Activated effector memory CD4-positive, alpha-beta T cell treated with anti-CD3 and anti-CD28 coated beads, Interleukin-2, amount 50 U/mL, for 16 hours (primary cell): ENCODE data around the gene STMP1.

Experiments
- DNase-seq: peaks from one replicate; pipeline ENCODE4 v3.0.0-alpha.2; 2020

STMP1 gene

DNA sequence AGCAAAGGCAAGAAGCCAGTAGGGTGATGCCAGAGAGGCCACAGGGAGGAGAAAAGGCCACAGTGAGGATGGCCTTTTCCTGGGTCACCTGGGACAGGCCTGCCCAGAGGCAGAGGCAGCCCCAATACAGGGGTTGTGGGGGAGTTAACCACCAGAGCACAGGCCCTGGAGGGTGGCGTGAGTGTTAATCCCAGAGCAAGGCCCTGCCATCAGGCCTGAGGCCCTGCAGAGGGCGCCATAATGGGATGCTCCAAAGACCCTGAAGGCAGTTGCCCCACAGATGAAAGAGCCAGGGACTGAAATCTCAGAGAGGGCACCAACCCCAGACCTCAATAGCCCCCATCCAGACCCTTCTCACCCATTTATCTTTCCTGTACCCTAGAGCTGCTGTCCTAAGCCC, 41.8 kb downstream of the STMP1 start:
- no peak for DNase-seq

DNA sequence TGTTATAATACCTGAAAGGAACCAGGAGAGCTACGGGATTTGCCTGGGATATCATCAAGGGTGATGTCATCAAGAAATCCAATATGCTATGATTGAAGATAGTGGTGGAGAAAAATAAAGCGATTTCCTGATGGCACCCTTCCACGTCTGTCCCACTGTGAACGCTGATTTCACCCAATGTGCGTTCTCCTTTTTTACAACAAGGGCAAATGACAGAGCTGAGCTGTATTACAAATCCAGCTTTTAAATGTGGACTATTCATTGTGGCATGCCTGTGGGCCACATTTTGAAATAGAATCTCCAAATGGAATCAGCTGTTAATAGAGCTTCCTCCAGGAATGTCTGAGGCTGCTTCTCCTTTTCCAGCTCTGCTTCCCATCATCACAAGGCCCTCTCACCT, 42.4 kb downstream of the STMP1 start:
- DNase-seq, result no peak

GRCh38 chr7:135706038-135706742, 43.9 kb downstream of the STMP1 start:
- no peak for DNase-seq

DNA sequence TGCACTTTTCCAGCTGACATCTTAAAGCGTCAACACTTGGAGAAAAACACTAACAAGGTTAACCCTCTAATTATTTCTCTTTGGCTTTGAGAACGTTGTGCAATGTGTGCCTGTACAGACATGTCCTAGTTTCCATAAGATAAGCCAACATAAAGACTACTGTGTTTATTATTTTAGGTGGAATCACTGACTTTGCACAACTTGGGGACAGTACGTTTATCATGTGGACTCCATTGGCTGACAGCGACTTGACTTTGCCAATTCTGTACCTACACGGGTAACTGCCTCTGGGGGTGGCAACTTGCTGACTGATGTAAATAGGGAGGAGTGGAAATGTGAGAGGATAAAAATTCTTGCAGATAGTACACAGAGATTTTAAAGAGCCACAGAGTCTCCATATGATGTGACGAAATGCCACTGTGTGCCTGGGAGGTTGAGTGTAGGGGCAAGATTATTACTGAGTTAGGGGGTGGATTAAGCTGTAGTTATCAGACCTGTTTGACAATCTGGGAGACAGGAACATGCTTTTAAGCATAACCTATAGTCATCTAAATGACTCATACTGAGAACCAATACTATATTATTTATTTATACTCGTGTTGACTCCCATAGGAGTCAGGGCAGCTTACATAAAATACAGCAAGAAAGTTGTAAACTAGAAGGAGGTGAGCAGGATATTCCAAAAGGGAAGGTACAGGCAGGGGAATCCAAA, 44.7 kb downstream of the STMP1 start:
- DNase-seq, result no peak

- no peak for DNase-seq
These were observed 45.3 kb downstream of the STMP1 start for GRCh38 chr7:135707570-135707966.

DNA sequence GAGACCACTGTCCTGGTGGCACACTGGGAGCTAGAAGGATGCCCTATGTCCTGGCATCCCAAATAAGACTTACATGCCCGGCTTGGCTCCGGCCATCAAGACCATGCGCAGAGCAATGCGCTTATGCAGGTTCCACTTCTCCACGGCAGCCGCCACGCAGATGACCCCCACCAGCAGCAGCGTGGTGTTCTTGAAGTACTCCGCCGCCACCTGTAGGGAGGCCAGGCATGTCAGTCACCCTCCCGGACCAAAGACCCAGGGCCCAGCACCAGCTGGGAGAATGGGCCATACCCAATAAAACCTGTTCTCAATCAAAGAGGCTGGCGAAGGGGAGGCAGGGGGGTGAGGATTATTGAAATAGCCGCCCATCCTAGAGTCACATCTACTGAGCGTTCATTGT, 45.7 kb downstream of the STMP1 start:
- DNase-seq, result no peak

GRCh38 chr7:135709508-135709907, 47.2 kb downstream of the STMP1 start:
- DNase-seq, result no peak

DNA sequence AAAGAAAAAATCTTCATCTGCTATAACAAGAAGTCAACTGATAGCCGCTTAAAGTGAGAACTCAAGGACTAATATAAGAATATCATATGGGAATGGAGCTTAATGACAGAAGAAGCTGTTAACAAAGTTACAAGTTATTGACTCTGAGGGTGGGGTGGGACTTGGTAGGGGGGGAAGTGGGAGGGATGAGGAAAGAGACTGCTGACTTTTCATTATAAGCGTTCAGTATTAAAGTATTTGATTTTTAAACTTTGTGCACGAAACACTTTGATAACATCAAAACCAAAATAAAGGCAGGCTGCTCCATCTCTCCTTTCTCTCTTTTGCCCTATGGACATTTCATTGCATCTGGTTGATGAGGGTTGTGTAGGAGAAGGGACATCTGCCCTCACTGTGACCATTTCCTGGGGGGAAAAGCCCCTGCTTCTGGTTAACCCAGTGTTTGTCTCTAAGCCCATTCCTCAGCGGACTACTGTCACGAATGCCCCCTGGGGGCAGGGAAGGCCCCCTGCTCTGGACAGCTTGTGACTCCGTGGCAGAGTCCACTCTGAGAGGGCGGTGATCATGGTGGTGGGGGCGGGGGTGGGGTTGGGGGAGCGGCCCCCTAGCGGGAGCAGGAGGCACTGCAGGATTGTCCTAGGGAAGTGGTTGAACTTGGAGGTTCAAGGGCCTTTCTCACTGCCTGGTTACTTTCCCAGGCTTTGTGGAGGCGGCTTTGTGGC, 48.3 kb downstream of the STMP1 start:
- no peak for DNase-seq

- no peak for DNase-seq
These were observed 48.8 kb downstream of the STMP1 start for GRCh38 chr7:135711139-135711469.

- DNase-seq, result no peak
These were observed 50.0 kb downstream of the STMP1 start for GRCh38 chr7:135712182-135712782.

GRCh38 chr7:135712796-135713195, 50.5 kb downstream of the STMP1 start:
- no peak for DNase-seq

- DNase-seq, result no peak
These were observed 51.6 kb downstream of the STMP1 start for GRCh38 chr7:135713836-135714470.

GRCh38 chr7:135714534-135715009, 52.3 kb downstream of the STMP1 start:
- DNase-seq, result no peak

GRCh38 chr7:135715055-135715522, 52.8 kb downstream of the STMP1 start:
- no peak for DNase-seq

GRCh38 chr7:135715673-135716072, 53.4 kb downstream of the STMP1 start:
- no peak for DNase-seq

GRCh38 chr7:135716677-135717238, 54.4 kb downstream of the STMP1 start:
- no peak for DNase-seq

- DNase-seq, result no peak
These were observed 55.4 kb downstream of the STMP1 start for GRCh38 chr7:135717693-135718092.

- no peak for DNase-seq
These were observed 55.9 kb downstream of the STMP1 start for GRCh38 chr7:135718219-135718618.

DNA sequence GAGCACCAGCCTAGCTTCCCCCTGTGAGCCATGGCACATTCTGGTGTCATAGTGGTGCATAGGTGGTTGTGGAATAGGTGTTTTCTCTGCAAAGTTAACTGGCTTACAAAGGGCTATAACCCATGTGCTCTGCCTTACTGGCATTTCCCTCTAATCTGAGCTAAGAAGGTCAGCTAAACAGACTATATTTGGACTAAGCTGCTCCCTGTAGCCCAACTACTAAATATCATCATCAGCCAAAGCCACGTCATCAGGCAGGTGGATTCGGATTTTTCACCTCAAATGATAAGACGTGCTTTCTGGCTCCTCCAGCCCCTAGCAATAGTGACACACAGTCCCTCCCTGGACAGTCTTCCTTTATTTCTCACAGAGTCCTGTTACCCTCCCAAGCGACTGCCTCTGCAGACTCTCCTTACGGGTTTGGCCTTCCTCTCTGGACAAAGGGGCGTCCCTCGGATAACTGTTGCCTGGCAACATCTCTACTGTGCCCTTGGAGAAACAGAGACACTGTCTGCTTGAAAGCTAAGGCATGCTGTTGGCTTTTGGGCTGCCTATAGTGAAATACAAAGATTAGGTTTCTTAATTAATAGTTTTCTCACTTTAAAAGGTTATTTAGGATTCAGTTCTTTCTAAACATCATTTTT, 56.6 kb downstream of the STMP1 start:
- no peak for DNase-seq

DNA sequence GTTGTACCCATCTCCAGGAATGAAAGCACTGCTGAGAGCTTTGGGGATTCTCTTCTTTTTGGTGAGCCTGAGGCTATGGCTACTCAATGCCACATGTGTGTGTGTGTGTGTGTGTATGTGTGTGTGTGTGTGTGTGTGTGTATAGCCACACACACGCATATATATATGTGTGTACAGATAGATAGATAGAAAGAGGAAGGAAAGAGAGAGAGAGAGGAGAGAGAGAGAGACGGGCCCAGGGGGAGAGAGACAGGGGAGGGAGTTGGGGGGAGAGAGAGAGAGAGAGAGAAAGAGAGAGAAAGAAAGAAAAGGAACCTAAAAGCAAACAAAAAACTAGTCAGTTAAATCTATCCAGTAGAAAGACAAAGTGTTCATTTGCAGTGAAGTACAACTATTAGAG, 57.4 kb downstream of the STMP1 start:
- no peak for DNase-seq

DNA sequence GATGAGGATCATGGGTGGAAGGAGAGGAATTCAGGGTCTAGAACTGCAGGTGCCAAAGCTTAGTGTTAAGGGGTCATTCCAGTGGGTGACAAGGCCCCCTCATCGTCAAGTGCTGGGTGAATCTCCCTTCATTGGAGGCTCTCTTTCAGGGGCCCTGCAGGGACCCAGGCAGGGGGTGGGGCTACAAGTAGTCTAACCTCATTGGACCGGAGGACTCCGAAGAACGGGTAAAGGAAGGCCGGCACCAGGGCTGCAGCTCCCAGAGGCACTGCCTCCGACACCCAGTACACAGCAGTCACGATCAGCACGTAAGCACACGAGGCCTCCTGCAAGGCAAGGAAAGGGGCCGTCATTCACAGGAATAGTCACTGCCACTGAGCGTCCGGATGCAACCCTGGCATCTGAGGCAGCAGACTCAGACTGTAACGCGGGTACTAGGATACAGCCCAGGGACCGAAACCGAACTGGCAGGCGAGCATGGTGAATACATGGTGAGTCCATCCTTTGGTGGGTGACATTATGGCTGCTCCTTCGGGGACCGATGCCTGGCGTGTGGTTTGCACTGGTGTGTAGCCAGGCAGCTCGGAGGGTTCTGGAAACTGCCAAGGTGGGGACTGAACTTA, 59.0 kb downstream of the STMP1 start:
- DNase-seq, result no peak

DNA sequence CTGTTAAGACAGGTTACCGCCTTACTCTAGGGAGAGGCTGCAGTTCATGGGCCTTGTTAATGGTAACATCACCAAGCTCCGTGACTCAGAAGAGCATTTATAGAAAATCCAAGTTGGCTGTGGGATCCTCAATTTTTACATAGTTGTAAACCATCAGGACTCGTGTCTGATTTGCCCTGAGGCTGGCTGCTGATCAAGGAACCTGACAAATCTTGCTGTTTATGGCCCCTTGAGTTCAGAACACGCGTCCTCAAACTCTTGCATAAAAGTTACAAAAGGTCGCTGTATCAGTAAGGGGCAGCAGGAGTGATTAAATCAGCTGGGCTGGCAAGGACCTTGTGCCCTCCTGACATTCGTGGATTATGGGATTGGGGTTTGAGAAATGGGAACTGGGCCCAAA, 61.1 kb downstream of the STMP1 start:
- no peak for DNase-seq
